ENCODE results near the gene COG2. TPM values are rescaled to one million over a fixed set of nuclear protein-coding genes. Genes with fewer than 3 reads are reported as not detected.

COG2 gene
- total and polyA plus RNA-seq, 2 of the 13 experiments (the other 11 are each of a cell fraction or from before 2014, with no cell fraction given), result 16.8 to 36.3 TPM

- TF ChIP-seq ZNF281 (CRISPR knock-in tag; IDR thresholded peaks at IDR 0.05; ENCODE audit: borderline replicate concordance) (0 out of 2 replicates have a peak, but pooled peaks have one; percentile 39), REL (CRISPR knock-in tag; conservative IDR thresholded peaks at IDR 0.05) (no peak), TFAP4 (IDR thresholded peaks at IDR 0.05; ENCODE audit: borderline replicate concordance, low read depth) (peak; percentile 75), SAP130 (CRISPR knock-in tag; IDR thresholded peaks at IDR 0.05; ENCODE audit: low read depth) (peak; percentile 34; the same call in 1 of the 2 replicates), HMGXB4 (CRISPR knock-in tag; IDR thresholded peaks at IDR 0.05; ENCODE audit: borderline replicate concordance in 1 of 2, low read depth in 1 of 2) (no peak), FOXA3 (CRISPR knock-in tag; IDR thresholded peaks at IDR 0.05) (0 out of 2 replicates have a peak, but pooled peaks have one; percentile 26)
These were observed 93.2 kb downstream of the COG2 start (continued) for GRCh38 chr1:230735447-230735846.
